D721Med (cell line): ENCODE measurements around the gene GRM3.

Experiments
- DNase-seq: peaks from one replicate; pipeline ENCODE4 v3.0.0; 2011; ENCODE audit warnings: low spot score; ENCODE audit not compliant: insufficient read length
- FAIRE-seq: peaks from 2 replicates; lab custom pipeline; 2011; peaks lifted over from hg19 to GRCh38; lab: Jason Lieb, UNC
- TF ChIP-seq, protein P1 (sequence below): IDR thresholded peaks from 2 replicates; pipeline ENCODE4 v1.5.1; 2012; ENCODE audit warnings: mild to moderate bottlenecking, control low read depth; ENCODE audit not compliant: insufficient read depth; ENCODE audit errors: missing control alignments

Gene GRM3

GRCh38 chr7:86815556-86815955, 171.8 kb downstream of the GRM3 start:
- no peak for FAIRE-seq

DNA sequence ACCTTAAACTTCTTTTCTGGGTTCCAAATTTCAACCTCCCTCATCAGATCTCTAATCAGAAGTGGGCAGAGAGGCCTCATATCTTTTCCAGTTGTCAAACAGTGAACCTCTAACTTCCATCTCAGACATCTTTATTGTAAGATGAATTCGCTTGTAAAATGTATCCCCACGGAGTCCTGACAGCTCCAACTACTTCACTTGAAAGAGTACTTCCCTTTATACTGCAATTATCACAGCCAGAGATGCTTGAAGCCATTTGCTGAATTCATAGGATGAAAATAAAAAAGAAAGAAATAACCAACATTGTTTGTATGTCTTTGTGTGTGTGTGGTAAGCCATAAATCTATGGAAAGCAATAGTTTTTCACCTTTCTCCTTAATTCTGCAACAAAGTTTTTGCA, 175.2 kb downstream of the GRM3 start:
- TF ChIP-seq, protein P1, sequence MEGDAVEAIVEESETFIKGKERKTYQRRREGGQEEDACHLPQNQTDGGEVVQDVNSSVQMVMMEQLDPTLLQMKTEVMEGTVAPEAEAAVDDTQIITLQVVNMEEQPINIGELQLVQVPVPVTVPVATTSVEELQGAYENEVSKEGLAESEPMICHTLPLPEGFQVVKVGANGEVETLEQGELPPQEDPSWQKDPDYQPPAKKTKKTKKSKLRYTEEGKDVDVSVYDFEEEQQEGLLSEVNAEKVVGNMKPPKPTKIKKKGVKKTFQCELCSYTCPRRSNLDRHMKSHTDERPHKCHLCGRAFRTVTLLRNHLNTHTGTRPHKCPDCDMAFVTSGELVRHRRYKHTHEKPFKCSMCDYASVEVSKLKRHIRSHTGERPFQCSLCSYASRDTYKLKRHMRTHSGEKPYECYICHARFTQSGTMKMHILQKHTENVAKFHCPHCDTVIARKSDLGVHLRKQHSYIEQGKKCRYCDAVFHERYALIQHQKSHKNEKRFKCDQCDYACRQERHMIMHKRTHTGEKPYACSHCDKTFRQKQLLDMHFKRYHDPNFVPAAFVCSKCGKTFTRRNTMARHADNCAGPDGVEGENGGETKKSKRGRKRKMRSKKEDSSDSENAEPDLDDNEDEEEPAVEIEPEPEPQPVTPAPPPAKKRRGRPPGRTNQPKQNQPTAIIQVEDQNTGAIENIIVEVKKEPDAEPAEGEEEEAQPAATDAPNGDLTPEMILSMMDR = no peak
- FAIRE-seq = no peak
- DNase-seq = no peak

More at GRCh38 chr7:86815556-86815955, 171.8 kb downstream of the GRM3 start:
- DNase-seq = no peak
- TF ChIP-seq, protein P1 = no peak

DNA sequence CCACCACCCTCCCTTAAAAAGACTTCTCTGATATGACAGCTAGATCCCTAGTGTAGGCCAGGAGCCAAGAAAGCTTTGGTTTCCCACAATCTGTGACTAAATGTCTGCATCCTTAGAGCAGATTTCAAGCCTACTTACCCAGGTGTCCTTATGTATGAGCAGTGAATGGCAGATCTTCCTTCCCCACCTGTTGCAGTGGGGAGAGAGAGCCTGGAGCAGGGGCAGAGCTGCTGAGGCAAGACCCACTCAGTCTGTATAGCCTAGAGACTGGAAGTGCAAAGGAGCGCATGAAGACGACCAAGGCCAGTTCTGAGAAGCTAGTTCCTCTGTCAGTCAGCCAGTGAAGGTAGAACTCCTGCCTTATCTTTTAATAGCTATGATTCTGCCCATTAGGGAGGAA, 180.1 kb downstream of the GRM3 start:
- TF ChIP-seq, protein P1 = no peak
- DNase-seq (no peak), FAIRE-seq (no peak)

GRCh38 chr7:86825264-86825663, 181.6 kb downstream of the GRM3 start:
- TF ChIP-seq, protein P1 = no peak
- FAIRE-seq (no peak), DNase-seq (no peak)

GRCh38 chr7:86826948-86827347, 183.2 kb downstream of the GRM3 start:
- FAIRE-seq (no peak), DNase-seq (no peak)
- TF ChIP-seq, protein P1 = no peak

DNA sequence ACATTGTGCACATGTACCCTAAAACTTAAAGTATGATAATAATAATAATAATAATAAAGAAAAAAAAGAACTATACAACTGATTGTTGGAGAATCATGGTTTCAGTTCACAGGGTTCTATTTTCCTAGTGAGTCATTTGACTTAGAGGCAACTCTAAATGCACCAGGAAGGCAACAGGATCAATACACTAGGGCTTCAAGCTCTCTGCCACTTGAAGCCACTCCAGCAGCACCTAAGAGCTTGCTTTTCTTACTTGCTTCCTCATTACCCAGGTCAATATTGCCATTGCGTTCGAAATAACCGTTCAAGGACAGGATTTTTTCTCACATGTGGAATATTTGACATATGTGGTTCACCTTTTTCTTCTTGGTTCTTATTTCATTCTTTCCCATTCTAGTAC, 189.7 kb downstream of the GRM3 start:
- TF ChIP-seq, protein P1 = no peak
- FAIRE-seq = no peak
- DNase-seq = no peak

GRCh38 chr7:86837235-86837634, 193.5 kb downstream of the GRM3 start:
- DNase-seq (no peak), FAIRE-seq (no peak)
- TF ChIP-seq, protein P1 = no peak
